WTC11 (cell line): ENCODE results near the gene NRXN3. TPM values are rescaled to one million over a fixed set of nuclear protein-coding genes. Genes with fewer than 3 reads are reported as not detected.

Experiments
- ATAC-seq: fragments of 200-7000 bp; cut with Tn5 transposase; 2 replicates; pipeline ENCODE4 v1.10.0; 2021; ENCODE audit warnings: mild to moderate bottlenecking, moderate library complexity
- CTCF ChIA-PET: fragments of 300-600 bp; sonication (Branson Sonifier 250); formaldehyde crosslinking; loops from one replicate; lab custom pipeline; 2021; ENCODE audit warnings: antibody characterized with exemption; lab: Charles Lee
- POLR2A ChIA-PET: fragments of 350-600 bp; sonication (Branson Sonifier 250); formaldehyde crosslinking; loops from one replicate; lab custom pipeline; 2021; ENCODE audit warnings: antibody characterized with exemption; lab: Charles Lee
- DNase-seq: peaks from one replicate; pipeline ENCODE4 v3.0.0; 2021; ENCODE audit warnings: low spot score
- H3K27ac Mint-ChIP-seq: 2 replicates; pipeline ENCODE4 v1.8.0; 2021; ENCODE audit warnings: mixed read lengths
- H3K27me3 Mint-ChIP-seq: 2 replicates; pipeline ENCODE4 v1.8.0; 2021; ENCODE audit warnings: low read depth, mild to moderate bottlenecking, moderate library complexity, mixed read lengths
- H3K36me3 Mint-ChIP-seq: 2 replicates; pipeline ENCODE4 v1.8.0; 2021; ENCODE audit warnings: mixed read lengths
- H3K4me1 Mint-ChIP-seq: 2 replicates; pipeline ENCODE4 v1.8.0; 2022; ENCODE audit warnings: mixed read lengths
- H3K4me3 Mint-ChIP-seq: 2 replicates; pipeline ENCODE4 v1.8.0; 2021; ENCODE audit warnings: mild to moderate bottlenecking, moderate library complexity, mixed read lengths
- H3K9me3 Mint-ChIP-seq: 2 replicates; pipeline ENCODE4 v1.8.0; 2021; ENCODE audit warnings: mixed read lengths
- ATF2 ChIP-seq: sonication (generic); formaldehyde crosslinking; IDR thresholded peaks from 2 replicates; pipeline ENCODE4 v1.8.1; 2022; ENCODE audit warnings: low read depth, missing genetic modification reagents, borderline replicate concordance
- ATF6 ChIP-seq: sonication (generic); formaldehyde crosslinking; IDR thresholded peaks from 2 replicates; pipeline ENCODE4 v1.8.1; 2023; ENCODE audit warnings: mild to moderate bottlenecking, missing genetic modification reagents
- CREB1 ChIP-seq: sonication (generic); formaldehyde crosslinking; IDR thresholded peaks from 2 replicates; pipeline ENCODE4 v1.8.0; 2023; ENCODE audit warnings: mild to moderate bottlenecking, missing genetic modification reagents
- E2F4 ChIP-seq: sonication (generic); formaldehyde crosslinking; IDR thresholded peaks from 2 replicates; pipeline ENCODE4 v1.8.1; 2022; ENCODE audit warnings: low read depth, mild to moderate bottlenecking, moderate library complexity, missing genetic modification reagents, borderline replicate concordance
- ELF4 ChIP-seq: sonication (generic); formaldehyde crosslinking; IDR thresholded peaks from 2 replicates; pipeline ENCODE4 v1.8.1; 2022; ENCODE audit warnings: low read depth, mild to moderate bottlenecking, moderate library complexity, missing genetic modification reagents
- FOXP1 ChIP-seq: sonication (generic); formaldehyde crosslinking; IDR thresholded peaks from 2 replicates; pipeline ENCODE4 v1.8.0; 2022; ENCODE audit warnings: missing genetic modification reagents, mild to moderate bottlenecking, moderate library complexity, borderline replicate concordance
- GRHL2 ChIP-seq: fragments of 250-450 bp; sonication (Bioruptor Pico); IDR thresholded peaks from 2 replicates; pipeline ENCODE4 v1.8.0; 2022; ENCODE audit warnings: mild to moderate bottlenecking, moderate library complexity; ENCODE audit not compliant: insufficient replicate concordance, severe bottlenecking
- GTF2I ChIP-seq: fragments of 250-450 bp; sonication (Bioruptor Pico); conservative IDR thresholded peaks from 2 replicates; pipeline ENCODE4 v1.4.0; 2021; ENCODE audit warnings: mild to moderate bottlenecking
- HMGA2 ChIP-seq: fragments of 250-450 bp; sonication (Bioruptor Pico); IDR thresholded peaks from 2 replicates; pipeline ENCODE4 v1.4.0; 2021; ENCODE audit warnings: mild to moderate bottlenecking, moderate library complexity
- IRF2 ChIP-seq: sonication (generic); formaldehyde crosslinking; IDR thresholded peaks from 2 replicates; pipeline ENCODE4 v1.8.0; 2022; ENCODE audit warnings: low read depth, missing genetic modification reagents, borderline replicate concordance
- NR3C1 ChIP-seq: sonication (generic); formaldehyde crosslinking; conservative IDR thresholded peaks from 2 replicates; pipeline ENCODE4 v1.8.1; 2023; ENCODE audit warnings: low read depth, mild to moderate bottlenecking, missing genetic modification reagents
- SMAD4 ChIP-seq: sonication (generic); formaldehyde crosslinking; IDR thresholded peaks from 2 replicates; pipeline ENCODE4 v1.8.0; 2022; ENCODE audit warnings: mild to moderate bottlenecking, missing genetic modification reagents
- SOX15 ChIP-seq: fragments of 250-450 bp; sonication (Bioruptor Pico); IDR thresholded peaks from 2 replicates; pipeline ENCODE4 v1.9.0; 2021; ENCODE audit warnings: mild to moderate bottlenecking
- ZNF138 ChIP-seq: sonication (generic); formaldehyde crosslinking; conservative IDR thresholded peaks from 2 replicates; pipeline ENCODE4 v1.8.1; 2022; ENCODE audit warnings: mild to moderate bottlenecking, moderate library complexity, missing genetic modification reagents
- ZNF416 ChIP-seq: fragments of 250-450 bp; sonication (Bioruptor Pico); IDR thresholded peaks from 2 replicates; pipeline ENCODE4 v1.9.0; 2021; ENCODE audit warnings: mild to moderate bottlenecking, inconsistent platforms
- total RNA-seq: library from RNA; stranded (reverse); gene quantifications from 3 replicates; pipeline ENCODE4 v1.2.3, GENCODE V29; 2021
- TF ChIP-seq, protein P1 (sequence below): sonication (generic); formaldehyde crosslinking; IDR thresholded peaks from 2 replicates; pipeline ENCODE4 v1.8.1; 2022; ENCODE audit warnings: mild to moderate bottlenecking, missing genetic modification reagents, moderate library complexity, borderline replicate concordance
- TF ChIP-seq, protein P2 (sequence below): sonication (generic); formaldehyde crosslinking; IDR thresholded peaks from 2 replicates; pipeline ENCODE4 v1.8.1; 2023; ENCODE audit warnings: mild to moderate bottlenecking, missing genetic modification reagents, borderline replicate concordance
- TF ChIP-seq, protein P3 (sequence below): sonication (generic); formaldehyde crosslinking; IDR thresholded peaks from 2 replicates; pipeline ENCODE4 v1.8.0; 2022; ENCODE audit warnings: mild to moderate bottlenecking, missing genetic modification reagents
- TF ChIP-seq, protein P4 (sequence below): sonication (generic); formaldehyde crosslinking; IDR thresholded peaks from 2 replicates; pipeline ENCODE4 v1.8.0; 2023; ENCODE audit warnings: missing genetic modification reagents
- TF ChIP-seq, protein P5 (sequence below): fragments of 250-450 bp; sonication (Bioruptor Pico); IDR thresholded peaks from 2 replicates; pipeline ENCODE4 v1.8.0; 2021; ENCODE audit warnings: mild to moderate bottlenecking

NRXN3 gene
- total RNA-seq, 1 experiment from 2014 or later: 3.0 TPM

GRCh38 chr14:78141590-78141989 is 28.6 kb upstream of the NRXN3 start (continued):
- no peak for TF ChIP-seq ATF6 (CRISPR knock-in tag)
- no peak for TF ChIP-seq NR3C1 (CRISPR knock-in tag)
- no peak for TF ChIP-seq CREB1 (CRISPR knock-in tag)
- no peak for TF ChIP-seq E2F4 (CRISPR knock-in tag)
- TF ChIP-seq, protein P1, sequence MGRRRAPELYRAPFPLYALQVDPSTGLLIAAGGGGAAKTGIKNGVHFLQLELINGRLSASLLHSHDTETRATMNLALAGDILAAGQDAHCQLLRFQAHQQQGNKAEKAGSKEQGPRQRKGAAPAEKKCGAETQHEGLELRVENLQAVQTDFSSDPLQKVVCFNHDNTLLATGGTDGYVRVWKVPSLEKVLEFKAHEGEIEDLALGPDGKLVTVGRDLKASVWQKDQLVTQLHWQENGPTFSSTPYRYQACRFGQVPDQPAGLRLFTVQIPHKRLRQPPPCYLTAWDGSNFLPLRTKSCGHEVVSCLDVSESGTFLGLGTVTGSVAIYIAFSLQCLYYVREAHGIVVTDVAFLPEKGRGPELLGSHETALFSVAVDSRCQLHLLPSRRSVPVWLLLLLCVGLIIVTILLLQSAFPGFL (CRISPR knock-in tag): no peak
- no peak for TF ChIP-seq HMGA2
- TF ChIP-seq FOXP1: no peak
- TF ChIP-seq, protein P2, sequence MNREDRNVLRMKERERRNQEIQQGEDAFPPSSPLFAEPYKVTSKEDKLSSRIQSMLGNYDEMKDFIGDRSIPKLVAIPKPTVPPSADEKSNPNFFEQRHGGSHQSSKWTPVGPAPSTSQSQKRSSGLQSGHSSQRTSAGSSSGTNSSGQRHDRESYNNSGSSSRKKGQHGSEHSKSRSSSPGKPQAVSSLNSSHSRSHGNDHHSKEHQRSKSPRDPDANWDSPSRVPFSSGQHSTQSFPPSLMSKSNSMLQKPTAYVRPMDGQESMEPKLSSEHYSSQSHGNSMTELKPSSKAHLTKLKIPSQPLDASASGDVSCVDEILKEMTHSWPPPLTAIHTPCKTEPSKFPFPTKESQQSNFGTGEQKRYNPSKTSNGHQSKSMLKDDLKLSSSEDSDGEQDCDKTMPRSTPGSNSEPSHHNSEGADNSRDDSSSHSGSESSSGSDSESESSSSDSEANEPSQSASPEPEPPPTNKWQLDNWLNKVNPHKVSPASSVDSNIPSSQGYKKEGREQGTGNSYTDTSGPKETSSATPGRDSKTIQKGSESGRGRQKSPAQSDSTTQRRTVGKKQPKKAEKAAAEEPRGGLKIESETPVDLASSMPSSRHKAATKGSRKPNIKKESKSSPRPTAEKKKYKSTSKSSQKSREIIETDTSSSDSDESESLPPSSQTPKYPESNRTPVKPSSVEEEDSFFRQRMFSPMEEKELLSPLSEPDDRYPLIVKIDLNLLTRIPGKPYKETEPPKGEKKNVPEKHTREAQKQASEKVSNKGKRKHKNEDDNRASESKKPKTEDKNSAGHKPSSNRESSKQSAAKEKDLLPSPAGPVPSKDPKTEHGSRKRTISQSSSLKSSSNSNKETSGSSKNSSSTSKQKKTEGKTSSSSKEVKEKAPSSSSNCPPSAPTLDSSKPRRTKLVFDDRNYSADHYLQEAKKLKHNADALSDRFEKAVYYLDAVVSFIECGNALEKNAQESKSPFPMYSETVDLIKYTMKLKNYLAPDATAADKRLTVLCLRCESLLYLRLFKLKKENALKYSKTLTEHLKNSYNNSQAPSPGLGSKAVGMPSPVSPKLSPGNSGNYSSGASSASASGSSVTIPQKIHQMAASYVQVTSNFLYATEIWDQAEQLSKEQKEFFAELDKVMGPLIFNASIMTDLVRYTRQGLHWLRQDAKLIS (CRISPR knock-in tag): no peak
- TF ChIP-seq ZNF138 (CRISPR knock-in tag): no peak

DNA sequence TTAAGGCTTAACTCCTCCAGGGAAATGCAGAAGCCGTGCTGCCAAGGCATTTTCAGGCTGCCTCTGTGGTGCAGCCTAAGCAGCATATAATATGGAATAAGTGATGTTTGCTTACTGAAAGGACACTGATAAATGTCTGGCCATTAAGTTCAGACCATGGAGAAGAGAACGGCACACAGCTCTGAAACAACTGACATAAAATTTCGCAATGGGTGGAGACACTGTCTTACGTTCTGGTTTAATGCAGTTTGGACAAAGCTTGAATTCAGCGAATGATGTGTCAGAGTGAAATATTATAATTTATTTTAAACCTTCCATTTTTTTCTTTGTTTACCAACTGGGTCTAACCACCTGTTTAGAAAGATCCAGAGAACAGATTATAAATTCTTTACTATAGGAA is 27.2 kb upstream of the NRXN3 start:
- Mint-ChIP-seq H3K27ac (no peak overlapping the region), H3K4me3 (no peak overlapping the region), H3K4me1 (no peaks in the 10 kb centered on the region), H3K27me3 (no peaks in the 10 kb centered on the region; the same call in 1 of the 2 replicates), H3K9me3 (no peaks in the 10 kb centered on the region), H3K36me3 (no peaks in the 10 kb centered on the region)
- no peak for ATAC-seq
- DNase-seq: no peak
- TF ChIP-seq SOX15 (CRISPR knock-in tag) (no peak), GTF2I (CRISPR knock-in tag) (no peak), ATF2 (CRISPR knock-in tag) (no peak), IRF2 (no peak), ELF4 (CRISPR knock-in tag) (no peak), SMAD4 (CRISPR knock-in tag) (no peak), GRHL2 (CRISPR knock-in tag) (no peak), FOXP1 (no peak), ZNF416 (CRISPR knock-in tag) (no peak)
- TF ChIP-seq, protein P3, sequence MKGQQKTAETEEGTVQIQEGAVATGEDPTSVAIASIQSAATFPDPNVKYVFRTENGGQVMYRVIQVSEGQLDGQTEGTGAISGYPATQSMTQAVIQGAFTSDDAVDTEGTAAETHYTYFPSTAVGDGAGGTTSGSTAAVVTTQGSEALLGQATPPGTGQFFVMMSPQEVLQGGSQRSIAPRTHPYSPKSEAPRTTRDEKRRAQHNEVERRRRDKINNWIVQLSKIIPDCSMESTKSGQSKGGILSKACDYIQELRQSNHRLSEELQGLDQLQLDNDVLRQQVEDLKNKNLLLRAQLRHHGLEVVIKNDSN (CRISPR knock-in tag): no peak
- TF ChIP-seq, protein P4, sequence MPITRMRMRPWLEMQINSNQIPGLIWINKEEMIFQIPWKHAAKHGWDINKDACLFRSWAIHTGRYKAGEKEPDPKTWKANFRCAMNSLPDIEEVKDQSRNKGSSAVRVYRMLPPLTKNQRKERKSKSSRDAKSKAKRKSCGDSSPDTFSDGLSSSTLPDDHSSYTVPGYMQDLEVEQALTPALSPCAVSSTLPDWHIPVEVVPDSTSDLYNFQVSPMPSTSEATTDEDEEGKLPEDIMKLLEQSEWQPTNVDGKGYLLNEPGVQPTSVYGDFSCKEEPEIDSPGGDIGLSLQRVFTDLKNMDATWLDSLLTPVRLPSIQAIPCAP (CRISPR knock-in tag): no peak
- TF ChIP-seq, protein P5, sequence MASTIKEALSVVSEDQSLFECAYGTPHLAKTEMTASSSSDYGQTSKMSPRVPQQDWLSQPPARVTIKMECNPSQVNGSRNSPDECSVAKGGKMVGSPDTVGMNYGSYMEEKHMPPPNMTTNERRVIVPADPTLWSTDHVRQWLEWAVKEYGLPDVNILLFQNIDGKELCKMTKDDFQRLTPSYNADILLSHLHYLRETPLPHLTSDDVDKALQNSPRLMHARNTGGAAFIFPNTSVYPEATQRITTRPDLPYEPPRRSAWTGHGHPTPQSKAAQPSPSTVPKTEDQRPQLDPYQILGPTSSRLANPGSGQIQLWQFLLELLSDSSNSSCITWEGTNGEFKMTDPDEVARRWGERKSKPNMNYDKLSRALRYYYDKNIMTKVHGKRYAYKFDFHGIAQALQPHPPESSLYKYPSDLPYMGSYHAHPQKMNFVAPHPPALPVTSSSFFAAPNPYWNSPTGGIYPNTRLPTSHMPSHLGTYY: no peak
- ChIA-PET POLR2A (no interaction called here), CTCF (no interaction called here)
